IPS DF 4.7 (cell line): ENCODE data around the gene AKAP9.
"Not testable (repeated sequence)": the region's sequence is repeated elsewhere in the genome, so short reads cannot be mapped to it uniquely, and the experiment has no call there.

Source experiments
- DNase-seq: peaks from one replicate; pipeline ENCODE4 v3.0.0-alpha.2; 2013; ENCODE audit warnings: low spot score; ENCODE audit errors: extremely low read depth

The AKAP9 gene

DNA sequence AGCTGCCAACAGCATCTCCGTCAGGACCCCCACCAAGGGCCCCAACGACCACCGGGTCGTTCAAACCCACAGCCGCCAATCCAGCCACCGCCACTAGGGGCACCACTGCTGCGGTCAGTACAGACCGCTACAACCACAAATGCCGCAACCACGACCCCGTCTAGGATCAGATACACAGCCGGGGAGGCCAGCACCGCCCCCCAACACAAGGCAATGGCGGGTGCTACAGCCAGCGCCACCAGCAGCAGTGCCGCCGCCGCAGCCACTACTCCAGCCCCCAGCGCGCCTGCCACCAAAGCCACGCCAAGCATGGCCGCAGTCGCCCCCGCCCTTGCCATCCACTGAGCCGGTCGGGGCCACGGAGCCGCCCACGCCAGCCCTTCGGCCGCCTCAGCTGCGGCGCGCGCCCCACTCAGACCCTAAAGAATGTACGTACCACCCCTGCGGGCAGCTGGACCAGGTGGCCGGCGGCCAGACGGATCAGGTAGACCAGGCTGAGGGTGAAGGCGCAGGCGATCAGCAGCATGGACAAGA is 193.1 kb downstream of the AKAP9 start:
- peak; percentile 44 for DNase-seq

DNA sequence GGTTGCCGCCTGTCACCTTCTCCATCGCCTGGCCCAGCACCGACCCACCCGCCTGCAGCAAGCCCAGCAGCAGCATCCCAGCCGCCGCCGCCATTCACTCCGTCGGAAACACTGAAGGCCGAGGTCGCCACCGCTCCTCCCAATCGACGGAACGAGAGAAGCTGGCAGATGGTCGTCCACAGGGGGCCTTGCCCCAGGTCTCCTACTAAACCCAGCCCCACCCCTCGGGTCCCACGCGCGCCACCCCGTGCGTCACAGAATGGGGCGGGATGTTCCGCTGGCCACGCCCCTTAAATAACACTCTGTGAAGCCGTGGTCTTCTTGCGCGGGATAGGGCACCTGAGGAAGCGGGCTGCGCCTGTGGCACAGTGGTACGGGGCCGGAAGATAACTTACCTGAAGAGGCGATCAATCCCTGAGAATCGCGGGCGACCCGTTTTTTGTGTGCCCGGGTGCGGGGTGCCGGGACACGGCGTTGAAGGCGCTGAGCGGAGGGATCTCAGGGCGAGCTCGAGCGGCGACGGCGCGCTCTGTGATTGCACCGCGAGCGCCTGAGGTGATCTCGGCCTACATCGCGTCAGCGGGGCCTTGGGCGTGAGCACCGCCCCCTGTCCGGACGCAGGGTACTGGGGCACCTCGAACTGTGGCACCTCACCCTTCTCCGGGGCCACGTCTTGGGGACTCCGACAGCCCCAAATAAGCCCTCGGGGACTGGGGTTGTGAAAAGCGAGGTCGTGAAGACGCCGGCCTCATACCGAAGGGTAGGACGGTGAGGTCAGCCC is 193.8 kb downstream of the AKAP9 start, which contains the start of gene CYP51A1:
CYP51A1 (minus strand) TSS at position 207 of the 781 bp plus-strand sequence; CDS start at position 94, 113 bp downstream.
- DNase-seq: peak; percentile 64

DNA sequence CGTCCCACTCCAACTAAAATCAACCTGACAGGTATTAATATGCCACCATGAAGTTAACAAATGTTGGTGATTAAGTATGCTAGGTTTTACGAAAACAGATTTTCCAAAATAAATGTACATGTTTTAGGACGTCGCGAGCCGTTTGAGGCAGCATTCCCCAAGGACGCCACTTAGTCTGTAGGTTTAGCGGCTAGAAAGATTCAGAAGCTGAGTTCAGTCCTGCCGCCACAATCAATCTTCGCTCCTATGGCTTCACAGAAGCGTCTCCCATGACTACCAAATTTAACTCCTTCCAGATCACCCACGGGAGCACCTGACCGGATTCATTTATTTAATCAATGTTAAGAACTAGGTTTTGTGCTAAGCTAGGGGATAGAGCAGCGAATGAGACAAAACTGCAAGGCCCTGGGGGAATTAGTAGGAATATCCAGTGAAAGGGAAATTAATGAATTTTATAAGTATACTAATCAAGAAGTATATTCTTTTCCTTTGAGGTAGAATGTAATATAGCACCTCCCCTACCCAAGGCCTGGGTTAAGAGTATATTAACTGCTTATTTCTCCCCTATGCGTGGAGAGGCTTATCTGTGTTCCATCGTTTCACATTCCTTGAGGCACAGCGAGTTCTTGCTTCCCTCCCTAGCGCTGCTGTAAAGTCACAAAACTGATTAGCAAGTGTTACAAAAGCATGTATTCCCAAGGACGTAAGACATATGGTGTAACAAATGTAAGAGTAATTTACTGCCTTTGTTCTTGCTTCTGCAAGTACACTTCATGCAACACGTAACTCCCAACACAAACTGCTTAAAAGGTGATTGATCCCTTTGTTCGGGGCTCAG is 194.6 kb downstream of the AKAP9 start:
- DNase-seq: no peak

- no peak for DNase-seq
These were observed 196.9 kb downstream of the AKAP9 start for GRCh38 chr7:92137557-92137956.

DNA sequence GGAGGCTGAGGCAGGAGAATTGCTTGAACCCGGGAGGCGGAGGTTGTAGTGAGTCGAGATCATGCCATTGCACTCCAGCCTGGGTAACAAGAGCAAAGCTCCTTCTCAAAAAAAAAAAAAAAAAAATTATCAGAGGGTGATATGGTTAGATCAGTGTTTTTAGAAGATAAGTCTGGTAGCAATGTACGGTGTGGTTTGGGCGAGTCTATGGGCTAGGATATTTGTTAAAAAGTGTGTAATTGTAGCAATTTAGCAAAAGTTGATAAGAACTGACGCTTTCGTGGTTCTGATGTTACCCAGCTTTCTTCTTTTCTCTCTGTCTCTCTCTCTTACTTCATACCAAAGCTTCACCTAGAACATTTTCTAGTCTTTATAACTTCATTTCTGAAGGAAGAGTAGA is 200.5 kb downstream of the AKAP9 start:
- DNase-seq: no peak

GRCh38 chr7:92142791-92143190 is 202.1 kb downstream of the AKAP9 start:
- not testable (repeated sequence) for DNase-seq

DNA sequence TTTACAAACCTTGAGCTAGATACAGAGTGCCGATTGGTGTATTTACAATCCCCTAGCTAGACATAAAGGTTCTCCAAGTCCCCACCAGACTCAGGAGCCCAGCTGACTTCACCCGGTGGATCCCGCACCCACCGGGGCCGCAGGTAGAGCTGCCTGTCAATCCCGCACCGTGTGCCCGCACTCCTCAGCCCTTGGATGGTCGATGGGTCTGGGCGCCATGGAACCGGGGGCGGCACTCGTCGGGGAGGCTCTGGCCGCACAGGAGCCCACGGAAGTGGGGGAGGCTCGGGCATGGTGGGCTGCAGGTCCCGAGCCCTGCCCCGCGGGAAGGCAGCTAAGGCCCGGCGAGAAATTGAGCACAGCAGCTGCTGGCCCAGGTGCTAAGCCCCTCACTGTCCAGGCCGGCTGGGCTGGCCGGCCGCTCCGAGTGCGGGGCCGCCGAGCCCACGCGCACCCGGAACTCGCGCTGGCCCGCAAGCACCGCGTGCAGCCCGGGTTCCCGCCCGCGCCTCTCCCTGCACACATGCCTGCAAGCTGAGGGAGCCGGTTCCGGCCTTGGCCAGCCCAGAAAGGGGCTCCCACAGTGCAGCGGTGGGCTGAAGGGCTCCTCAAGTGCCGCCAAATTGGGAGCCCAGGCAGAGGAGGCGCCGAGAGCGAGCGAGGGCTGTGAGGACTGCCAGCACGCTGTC is 202.7 kb downstream of the AKAP9 start:
- DNase-seq: not testable (repeated sequence)

- DNase-seq: no peak
These were observed 209.1 kb downstream of the AKAP9 start for GRCh38 chr7:92149736-92150239.

DNA sequence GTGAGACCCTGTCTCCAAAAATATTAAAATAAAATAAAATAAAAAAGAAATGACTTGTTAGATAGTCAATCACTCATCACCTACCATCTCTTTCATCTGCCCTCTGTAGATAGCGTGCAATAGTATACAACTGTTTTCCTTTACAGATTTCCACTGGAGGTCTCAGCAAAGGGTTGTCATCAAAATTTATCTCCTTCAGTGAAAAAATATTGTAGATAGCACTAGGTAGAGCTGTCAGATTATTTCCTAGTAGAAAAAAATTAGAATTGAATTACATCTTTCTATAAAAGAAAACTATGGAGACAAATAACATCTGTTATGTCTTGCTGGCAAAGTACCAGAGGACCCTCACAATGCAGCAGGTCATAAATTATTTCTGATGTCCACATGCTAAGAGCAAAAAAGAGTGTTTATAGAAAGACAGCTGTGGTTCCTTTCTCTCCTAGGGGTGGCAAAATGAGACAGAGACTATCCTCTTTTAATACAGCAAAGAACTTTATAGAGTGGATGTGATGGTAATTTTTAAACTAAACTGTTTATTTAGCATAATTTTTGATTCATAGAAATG is 209.9 kb downstream of the AKAP9 start:
- no peak for DNase-seq

GRCh38 chr7:92155108-92155739 is 214.6 kb downstream of the AKAP9 start:
- DNase-seq: no peak

- no peak for DNase-seq
These were observed 216.3 kb downstream of the AKAP9 start for GRCh38 chr7:92156990-92157389.

DNA sequence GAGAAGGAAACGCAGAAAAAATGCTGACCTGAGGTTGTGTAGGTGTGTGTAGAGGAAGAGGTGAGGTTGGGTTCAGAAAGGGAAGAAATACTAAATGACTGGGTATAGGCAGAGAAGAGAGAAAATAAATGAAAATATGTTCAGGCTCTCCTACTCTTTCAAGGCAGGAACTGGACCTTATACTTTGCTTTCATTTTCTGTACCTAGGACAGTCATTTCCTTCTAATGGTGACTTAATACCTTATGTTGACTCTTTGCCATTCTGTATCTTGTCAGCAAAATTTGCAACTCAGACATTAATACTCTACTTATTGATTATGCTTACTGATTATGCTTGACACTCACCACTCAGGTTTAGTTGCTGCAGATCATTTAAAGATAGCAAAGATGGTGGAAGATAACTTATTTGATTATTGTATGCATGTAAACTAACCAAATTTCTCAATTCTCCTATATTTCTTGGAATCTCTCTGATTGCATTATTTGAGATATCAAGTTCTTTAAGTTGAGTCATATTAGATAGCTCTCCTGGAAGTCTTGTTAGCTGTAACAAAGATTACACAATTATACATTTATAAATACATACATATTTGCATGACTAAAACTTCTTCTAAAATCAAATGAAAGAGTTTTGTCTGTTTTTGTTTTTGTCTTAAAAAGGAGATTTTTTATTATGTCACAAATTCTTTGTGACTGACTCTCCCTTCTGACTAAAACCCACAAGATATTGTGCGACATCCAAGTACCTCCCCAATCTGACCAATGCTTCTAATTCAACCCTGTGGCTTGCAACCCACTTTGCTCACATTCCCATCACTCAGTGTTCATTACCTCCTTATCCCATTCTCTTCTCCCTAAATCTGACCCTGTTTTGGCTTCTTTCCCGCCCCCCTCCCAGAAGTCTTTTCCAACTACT is 218.3 kb downstream of the AKAP9 start:
- no peak for DNase-seq
